Activated CD8-positive, alpha-beta T cell treated with anti-CD3 and anti-CD28 coated beads for 36 hours (primary cell): ENCODE data around the gene TTC23L. TPM values are rescaled to one million over a fixed set of nuclear protein-coding genes. Genes with fewer than 3 reads are reported as not detected.

Experiments used
- ATAC-seq: fragments of 200-7000 bp; cut with Tn5 transposase; one replicate; pipeline ENCODE4 v1.10.0; 2021; ENCODE audit warnings: mild to moderate bottlenecking, moderate library complexity
- CTCF ChIA-PET: fragments of 350-600 bp; sonication (Branson Sonifier 250); formaldehyde crosslinking; loops from one replicate; lab custom pipeline; 2021; ENCODE audit warnings: antibody characterized with exemption; lab: Charles Lee
- POLR2A ChIA-PET: fragments of 350-600 bp; sonication (Branson Sonifier 250); formaldehyde crosslinking; loops from one replicate; lab custom pipeline; 2021; ENCODE audit warnings: antibody characterized with exemption; lab: Charles Lee
- DNase-seq: peaks from one replicate; pipeline ENCODE4 v3.0.0-alpha.2; 2020
- H3K27ac Mint-ChIP-seq: one replicate; pipeline ENCODE4 v1.8.0; 2021; ENCODE audit warnings: mild to moderate bottlenecking, mixed read lengths
- H3K27me3 Mint-ChIP-seq: one replicate; pipeline ENCODE4 v1.8.0; 2021; ENCODE audit warnings: mixed read lengths
- H3K36me3 Mint-ChIP-seq: one replicate; pipeline ENCODE4 v1.8.0; 2021; ENCODE audit warnings: low read depth, mixed read lengths
- H3K4me1 Mint-ChIP-seq: one replicate; pipeline ENCODE4 v1.8.0; 2021; ENCODE audit warnings: low read depth, mixed read lengths
- H3K4me3 Mint-ChIP-seq: one replicate; pipeline ENCODE4 v1.8.0; 2021; ENCODE audit warnings: mild to moderate bottlenecking, moderate library complexity, mixed read lengths
- H3K9me3 Mint-ChIP-seq: one replicate; pipeline ENCODE4 v1.8.0; 2021; ENCODE audit warnings: mixed read lengths
- intact Hi-C: fragments of 100-400 bp; cut with micrococcal nuclease; formaldehyde crosslinking; loops from one replicate; pipeline ENCODE4 v1.10.0; 2022
- total RNA-seq, 2 experiments: library from RNA; stranded (reverse); gene quantifications; one replicate each; pipeline ENCODE4 v1.2.3, GENCODE V29; 2021
- TF ChIP-seq, protein P1 (sequence below): fragments of 200-600 bp; IDR thresholded peaks from one replicate; pipeline ENCODE4 v1.8.0; 2022; ENCODE audit warnings: antibody characterized with exemption, mild to moderate bottlenecking

TTC23L gene
- total RNA-seq, 2 experiments from 2014 or later, result 0.22 to 0.41 TPM

DNA sequence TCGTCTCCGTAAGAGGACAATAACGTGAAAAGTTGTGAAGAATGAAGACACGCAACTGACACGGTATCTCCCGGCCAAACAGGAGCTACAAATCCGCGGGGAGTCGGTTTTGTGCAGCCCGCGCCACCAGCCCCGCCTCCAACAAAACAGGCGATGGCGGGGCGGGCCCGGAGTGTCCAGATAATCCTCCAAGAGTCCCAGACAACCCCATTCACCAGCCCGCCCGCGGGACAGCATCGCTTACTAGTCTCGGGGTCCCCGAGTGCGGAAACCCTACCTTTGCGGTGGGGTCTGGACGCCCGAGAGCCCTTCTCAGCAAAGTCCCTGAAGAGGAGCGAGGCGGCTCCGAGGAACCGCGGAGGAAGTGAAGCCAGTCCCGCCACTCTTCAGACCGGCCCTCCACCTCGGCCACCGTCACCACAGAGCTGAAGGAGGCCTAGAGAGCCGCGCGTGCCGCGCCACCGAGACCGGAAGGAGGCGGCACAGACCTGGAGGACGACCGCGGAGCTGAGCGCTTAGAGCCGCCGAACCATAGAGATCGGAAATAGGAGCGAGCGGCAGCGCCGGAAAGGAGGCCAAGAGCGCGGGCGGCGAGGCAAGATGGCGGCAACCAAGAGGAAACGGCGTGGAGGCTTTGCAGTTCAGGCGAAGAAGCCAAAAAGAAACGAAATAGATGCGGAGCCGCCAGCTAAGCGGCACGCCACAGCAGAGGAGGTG lies 76.3 kb downstream of the TTC23L start, which contains the start of the genes BRIX1 and RAD1:
Gene BRIX1, plus strand, starts transcription at position 573 of the 717 bp plus-strand sequence. Its CDS starts 28 bp downstream, at position 601.
Gene RAD1, minus strand, starts transcription at position 366 of the 717 bp plus-strand sequence. CDS start 612 bp downstream, outside the sequence.
- no peaks in the 10 kb centered on the region for H3K9me3 Mint-ChIP-seq
- H3K27me3 Mint-ChIP-seq, result no peaks in the 10 kb centered on the region
- DNase-seq (peak; percentile 97), ATAC-seq (peak; percentile 97)
- ChIA-PET CTCF (interaction anchor here (0.6 to 2.7 kb wide), 9 partner anchors 9 to 429 kb away, joined by 3 to 13 read pairs (median 4); partner anchors contain the start of gene DNAJC21), POLR2A (interaction anchor here (0.7 to 4.4 kb wide), 15 partner anchors 9 to 918 kb away, joined by 3 to 70 read pairs (median 4); partner anchors contain the start of genes DNAJC21 and TTC23L)
- no peak within 1 kb of the TSS for H3K4me3 Mint-ChIP-seq
- H3K4me1 Mint-ChIP-seq, result peaks cover 26% of the 10 kb centered on the region
- intact Hi-C loops, result no loop called here
- peak within 1 kb of the TSS; percentile 31 for H3K27ac Mint-ChIP-seq
- H3K36me3 Mint-ChIP-seq, result peaks cover 54% of the 10 kb centered on the region
- TF ChIP-seq, protein P1, sequence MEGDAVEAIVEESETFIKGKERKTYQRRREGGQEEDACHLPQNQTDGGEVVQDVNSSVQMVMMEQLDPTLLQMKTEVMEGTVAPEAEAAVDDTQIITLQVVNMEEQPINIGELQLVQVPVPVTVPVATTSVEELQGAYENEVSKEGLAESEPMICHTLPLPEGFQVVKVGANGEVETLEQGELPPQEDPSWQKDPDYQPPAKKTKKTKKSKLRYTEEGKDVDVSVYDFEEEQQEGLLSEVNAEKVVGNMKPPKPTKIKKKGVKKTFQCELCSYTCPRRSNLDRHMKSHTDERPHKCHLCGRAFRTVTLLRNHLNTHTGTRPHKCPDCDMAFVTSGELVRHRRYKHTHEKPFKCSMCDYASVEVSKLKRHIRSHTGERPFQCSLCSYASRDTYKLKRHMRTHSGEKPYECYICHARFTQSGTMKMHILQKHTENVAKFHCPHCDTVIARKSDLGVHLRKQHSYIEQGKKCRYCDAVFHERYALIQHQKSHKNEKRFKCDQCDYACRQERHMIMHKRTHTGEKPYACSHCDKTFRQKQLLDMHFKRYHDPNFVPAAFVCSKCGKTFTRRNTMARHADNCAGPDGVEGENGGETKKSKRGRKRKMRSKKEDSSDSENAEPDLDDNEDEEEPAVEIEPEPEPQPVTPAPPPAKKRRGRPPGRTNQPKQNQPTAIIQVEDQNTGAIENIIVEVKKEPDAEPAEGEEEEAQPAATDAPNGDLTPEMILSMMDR, result no peak

DNA sequence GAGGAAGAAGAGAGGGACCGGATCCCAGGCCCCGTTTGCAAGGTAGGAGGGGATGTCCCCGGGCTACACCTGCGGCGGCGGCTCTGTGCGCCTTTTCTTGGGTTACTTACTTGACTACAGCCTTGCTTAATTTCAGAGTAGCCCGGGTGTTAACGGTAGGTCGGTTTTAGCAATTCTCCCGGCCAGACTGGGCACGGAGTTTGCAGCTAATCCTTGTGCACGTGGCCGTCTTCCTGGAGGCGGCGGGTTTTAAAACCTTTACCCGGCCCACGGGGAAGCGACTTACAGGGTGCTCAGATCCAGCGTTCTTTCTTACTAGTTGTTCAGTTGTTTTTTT lies 76.9 kb downstream of the TTC23L start:
- Mint-ChIP-seq H3K36me3 (peaks cover 56% of the 10 kb centered on the region), H3K4me1 (peaks cover 29% of the 10 kb centered on the region), H3K4me3 (no peak overlapping the region), H3K9me3 (no peaks in the 10 kb centered on the region), H3K27me3 (no peaks in the 10 kb centered on the region), H3K27ac (no peak overlapping the region)
- CTCF ChIA-PET, result interaction anchor here (1.0 to 2.7 kb wide), 8 partner anchors 8 to 430 kb away, joined by 3 to 13 read pairs (median 4); partner anchors contain the start of gene DNAJC21
- POLR2A ChIA-PET, result interaction anchor here (0.8 to 4.4 kb wide), 8 partner anchors 8 to 87 kb away, joined by 3 to 70 read pairs (median 6); partner anchors contain the start of genes DNAJC21 and TTC23L
- intact Hi-C loops, result no loop called here
- DNase-seq, result no peak
- TF ChIP-seq, protein P1, result no peak
- peak; percentile 5 for ATAC-seq

DNA sequence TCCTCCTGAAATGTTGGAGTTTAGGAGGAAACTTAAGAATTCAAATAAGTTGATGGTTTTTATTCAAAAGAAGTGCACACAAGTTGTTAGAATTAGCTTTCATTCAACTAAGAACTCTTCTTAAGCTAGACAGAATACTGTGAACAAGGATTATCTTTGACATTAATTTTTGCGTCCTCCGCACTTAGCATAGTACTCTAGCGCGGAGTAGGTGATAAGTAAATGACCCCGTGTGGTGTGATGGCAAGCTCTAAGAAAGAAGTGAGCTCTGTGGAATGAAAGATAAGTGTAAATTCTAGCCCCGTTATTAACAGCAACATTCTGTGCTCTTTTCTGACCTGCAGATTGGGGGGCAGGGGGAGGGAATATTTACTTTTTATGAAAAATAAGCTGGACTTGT lies 77.6 kb downstream of the TTC23L start:
- no peak for ATAC-seq
- Mint-ChIP-seq H3K36me3 (peaks cover 57% of the 10 kb centered on the region), H3K9me3 (no peaks in the 10 kb centered on the region), H3K27ac (no peak overlapping the region), H3K4me3 (no peak overlapping the region), H3K4me1 (peaks cover 33% of the 10 kb centered on the region), H3K27me3 (no peaks in the 10 kb centered on the region)
- POLR2A ChIA-PET, result interaction anchor here (1.0 to 4.4 kb wide), 4 partner anchors 10 to 78 kb away, joined by 3 to 70 read pairs (median 6); partner anchors contain the start of genes DNAJC21 and TTC23L
- CTCF ChIA-PET, result interaction anchor here (1.0 to 2.7 kb wide), 5 partner anchors 9 to 87 kb away, joined by 3 to 13 read pairs (median 4); partner anchors contain the start of gene DNAJC21
- TF ChIP-seq, protein P1, result no peak
- intact Hi-C loops, result no loop called here
- DNase-seq, result no peak

DNA sequence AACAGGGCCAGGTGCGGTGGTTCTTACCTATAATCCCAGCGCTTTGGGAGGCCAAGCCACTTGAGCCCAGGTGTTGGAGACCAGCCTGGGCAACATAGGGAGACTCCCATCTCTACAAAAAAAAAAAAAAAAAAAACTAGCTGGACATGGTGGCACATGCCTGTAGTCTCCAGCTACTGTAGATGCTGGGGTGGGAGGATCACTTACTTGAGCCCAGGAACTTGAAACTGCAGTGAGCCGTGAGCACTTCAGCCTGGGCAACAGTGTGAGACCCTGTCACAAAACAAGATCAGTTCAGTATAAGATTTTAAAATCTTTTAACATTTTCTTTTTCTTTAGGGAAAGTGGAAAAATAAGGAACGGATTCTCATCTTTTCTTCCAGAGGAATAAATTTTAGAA lies 79.1 kb downstream of the TTC23L start:
- DNase-seq (no peak), ATAC-seq (no peak)
- Mint-ChIP-seq H3K9me3 (no peaks in the 10 kb centered on the region), H3K36me3 (peaks cover 60% of the 10 kb centered on the region), H3K27me3 (no peaks in the 10 kb centered on the region), H3K4me3 (no peak overlapping the region), H3K4me1 (peaks cover 34% of the 10 kb centered on the region), H3K27ac (peak overlapping the region; percentile 34)
- intact Hi-C loops, result no loop called here
- ChIA-PET CTCF (interaction anchor here (0.8 to 1.5 kb wide), 2 partner anchors 20 to 85 kb away, joined by 3 to 5 read pairs; no protein-coding TSS in a partner anchor), POLR2A (interaction anchor here (4.4 kb wide), 1 partner anchor 11 kb away, joined by 70 read pairs; the partner anchor contains the start of gene DNAJC21)
- TF ChIP-seq, protein P1, result no peak
